ENCODE results near the gene TNRC6C. TPM values are rescaled to one million over a fixed set of nuclear protein-coding genes. Genes with fewer than 3 reads are reported as not detected.

Gene TNRC6C
- total and polyA plus RNA-seq, 9 of the 15 experiments (the other 6 are each of a cell fraction or from before 2014, with no cell fraction given) = 0.20 to 4.9 (median 2.3) TPM

DNA sequence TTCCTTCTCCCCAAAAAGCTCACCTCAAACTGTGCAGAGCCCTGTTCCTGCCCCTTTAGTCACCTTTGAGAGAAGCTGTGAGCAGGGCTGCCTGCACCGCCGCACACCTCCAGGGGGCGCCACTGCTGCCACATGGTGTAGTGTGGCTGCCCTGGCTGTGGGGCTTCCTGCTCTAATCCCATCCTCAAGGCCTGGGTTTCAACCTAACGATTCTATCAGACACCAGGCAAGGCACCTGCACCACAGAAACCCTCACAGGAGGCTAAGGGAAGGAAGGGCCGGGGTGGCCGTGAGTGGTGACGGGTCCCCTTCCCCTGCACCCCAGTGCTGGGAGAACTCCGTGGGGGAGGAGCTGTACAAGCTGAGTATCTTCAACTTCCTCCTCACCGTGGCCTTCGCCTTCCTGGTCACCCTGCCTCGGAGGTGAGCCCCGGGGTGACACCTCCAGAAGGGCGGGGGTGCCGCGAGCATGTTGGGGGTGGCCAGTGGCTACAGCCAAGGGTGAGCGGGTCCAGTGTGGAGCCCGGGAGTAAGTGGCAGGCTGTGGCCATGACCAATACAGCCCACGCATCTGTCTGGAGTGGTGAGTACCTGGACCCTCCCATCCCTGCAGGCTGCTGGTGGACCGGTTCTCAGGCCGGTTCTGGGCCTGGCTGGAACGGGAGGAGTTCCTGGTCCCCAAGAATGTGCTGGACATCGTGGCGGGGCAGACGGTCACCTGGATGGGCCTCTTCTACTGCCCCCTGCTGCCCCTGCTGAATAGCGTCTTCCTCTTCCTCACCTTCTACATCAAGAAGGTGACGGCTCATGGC, 179.1 kb downstream of the TNRC6C start (continued):
- TF ChIP-seq, protein P1, sequence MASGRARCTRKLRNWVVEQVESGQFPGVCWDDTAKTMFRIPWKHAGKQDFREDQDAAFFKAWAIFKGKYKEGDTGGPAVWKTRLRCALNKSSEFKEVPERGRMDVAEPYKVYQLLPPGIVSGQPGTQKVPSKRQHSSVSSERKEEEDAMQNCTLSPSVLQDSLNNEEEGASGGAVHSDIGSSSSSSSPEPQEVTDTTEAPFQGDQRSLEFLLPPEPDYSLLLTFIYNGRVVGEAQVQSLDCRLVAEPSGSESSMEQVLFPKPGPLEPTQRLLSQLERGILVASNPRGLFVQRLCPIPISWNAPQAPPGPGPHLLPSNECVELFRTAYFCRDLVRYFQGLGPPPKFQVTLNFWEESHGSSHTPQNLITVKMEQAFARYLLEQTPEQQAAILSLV (tag; IDR thresholded peaks at IDR 0.05) = no peak
- peak; percentile 48; the same call in 1 of the 2 replicates for TF ChIP-seq RB1 (IDR thresholded peaks at IDR 0.05; ENCODE audit: low read depth)
- TF ChIP-seq NCOR1 (IDR thresholded peaks at IDR 0.05) = no peak
- TF ChIP-seq BRF1 (IDR thresholded peaks at IDR 0.05; ENCODE audit: borderline replicate concordance, extremely low read depth, insufficient read length) = no peak
- peak; percentile 46; the same call in 1 of the 2 replicates for TF ChIP-seq NBN (IDR thresholded peaks at IDR 0.05; ENCODE audit: low read depth)
- TF ChIP-seq, protein P2, sequence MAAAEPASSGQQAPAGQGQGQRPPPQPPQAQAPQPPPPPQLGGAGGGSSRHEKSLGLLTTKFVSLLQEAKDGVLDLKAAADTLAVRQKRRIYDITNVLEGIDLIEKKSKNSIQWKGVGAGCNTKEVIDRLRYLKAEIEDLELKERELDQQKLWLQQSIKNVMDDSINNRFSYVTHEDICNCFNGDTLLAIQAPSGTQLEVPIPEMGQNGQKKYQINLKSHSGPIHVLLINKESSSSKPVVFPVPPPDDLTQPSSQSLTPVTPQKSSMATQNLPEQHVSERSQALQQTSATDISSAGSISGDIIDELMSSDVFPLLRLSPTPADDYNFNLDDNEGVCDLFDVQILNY (CRISPR knock-in tag; IDR thresholded peaks at IDR 0.05) = no peak
- TF ChIP-seq BRD9 (IDR thresholded peaks at IDR 0.05; ENCODE audit: low read depth, partially characterized antibody) = peak; percentile 25
- TF ChIP-seq, protein P3, sequence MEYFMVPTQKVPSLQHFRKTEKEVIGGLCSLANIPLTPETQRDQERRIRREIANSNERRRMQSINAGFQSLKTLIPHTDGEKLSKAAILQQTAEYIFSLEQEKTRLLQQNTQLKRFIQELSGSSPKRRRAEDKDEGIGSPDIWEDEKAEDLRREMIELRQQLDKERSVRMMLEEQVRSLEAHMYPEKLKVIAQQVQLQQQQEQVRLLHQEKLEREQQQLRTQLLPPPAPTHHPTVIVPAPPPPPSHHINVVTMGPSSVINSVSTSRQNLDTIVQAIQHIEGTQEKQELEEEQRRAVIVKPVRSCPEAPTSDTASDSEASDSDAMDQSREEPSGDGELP (CRISPR knock-in tag; IDR thresholded peaks at IDR 0.05; ENCODE audit: borderline replicate concordance) = peak; percentile 80
- TF ChIP-seq, protein P4, sequence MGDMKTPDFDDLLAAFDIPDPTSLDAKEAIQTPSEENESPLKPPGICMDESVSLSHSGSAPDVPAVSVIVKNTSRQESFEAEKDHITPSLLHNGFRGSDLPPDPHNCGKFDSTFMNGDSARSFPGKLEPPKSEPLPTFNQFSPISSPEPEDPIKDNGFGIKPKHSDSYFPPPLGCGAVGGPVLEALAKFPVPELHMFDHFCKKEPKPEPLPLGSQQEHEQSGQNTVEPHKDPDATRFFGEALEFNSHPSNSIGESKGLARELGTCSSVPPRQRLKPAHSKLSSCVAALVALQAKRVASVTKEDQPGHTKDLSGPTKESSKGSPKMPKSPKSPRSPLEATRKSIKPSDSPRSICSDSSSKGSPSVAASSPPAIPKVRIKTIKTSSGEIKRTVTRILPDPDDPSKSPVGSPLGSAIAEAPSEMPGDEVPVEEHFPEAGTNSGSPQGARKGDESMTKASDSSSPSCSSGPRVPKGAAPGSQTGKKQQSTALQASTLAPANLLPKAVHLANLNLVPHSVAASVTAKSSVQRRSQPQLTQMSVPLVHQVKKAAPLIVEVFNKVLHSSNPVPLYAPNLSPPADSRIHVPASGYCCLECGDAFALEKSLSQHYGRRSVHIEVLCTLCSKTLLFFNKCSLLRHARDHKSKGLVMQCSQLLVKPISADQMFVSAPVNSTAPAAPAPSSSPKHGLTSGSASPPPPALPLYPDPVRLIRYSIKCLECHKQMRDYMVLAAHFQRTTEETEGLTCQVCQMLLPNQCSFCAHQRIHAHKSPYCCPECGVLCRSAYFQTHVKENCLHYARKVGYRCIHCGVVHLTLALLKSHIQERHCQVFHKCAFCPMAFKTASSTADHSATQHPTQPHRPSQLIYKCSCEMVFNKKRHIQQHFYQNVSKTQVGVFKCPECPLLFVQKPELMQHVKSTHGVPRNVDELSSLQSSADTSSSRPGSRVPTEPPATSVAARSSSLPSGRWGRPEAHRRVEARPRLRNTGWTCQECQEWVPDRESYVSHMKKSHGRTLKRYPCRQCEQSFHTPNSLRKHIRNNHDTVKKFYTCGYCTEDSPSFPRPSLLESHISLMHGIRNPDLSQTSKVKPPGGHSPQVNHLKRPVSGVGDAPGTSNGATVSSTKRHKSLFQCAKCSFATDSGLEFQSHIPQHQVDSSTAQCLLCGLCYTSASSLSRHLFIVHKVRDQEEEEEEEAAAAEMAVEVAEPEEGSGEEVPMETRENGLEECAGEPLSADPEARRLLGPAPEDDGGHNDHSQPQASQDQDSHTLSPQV (IDR thresholded peaks at IDR 0.05) = peak; percentile 96
- TF ChIP-seq, protein P5, sequence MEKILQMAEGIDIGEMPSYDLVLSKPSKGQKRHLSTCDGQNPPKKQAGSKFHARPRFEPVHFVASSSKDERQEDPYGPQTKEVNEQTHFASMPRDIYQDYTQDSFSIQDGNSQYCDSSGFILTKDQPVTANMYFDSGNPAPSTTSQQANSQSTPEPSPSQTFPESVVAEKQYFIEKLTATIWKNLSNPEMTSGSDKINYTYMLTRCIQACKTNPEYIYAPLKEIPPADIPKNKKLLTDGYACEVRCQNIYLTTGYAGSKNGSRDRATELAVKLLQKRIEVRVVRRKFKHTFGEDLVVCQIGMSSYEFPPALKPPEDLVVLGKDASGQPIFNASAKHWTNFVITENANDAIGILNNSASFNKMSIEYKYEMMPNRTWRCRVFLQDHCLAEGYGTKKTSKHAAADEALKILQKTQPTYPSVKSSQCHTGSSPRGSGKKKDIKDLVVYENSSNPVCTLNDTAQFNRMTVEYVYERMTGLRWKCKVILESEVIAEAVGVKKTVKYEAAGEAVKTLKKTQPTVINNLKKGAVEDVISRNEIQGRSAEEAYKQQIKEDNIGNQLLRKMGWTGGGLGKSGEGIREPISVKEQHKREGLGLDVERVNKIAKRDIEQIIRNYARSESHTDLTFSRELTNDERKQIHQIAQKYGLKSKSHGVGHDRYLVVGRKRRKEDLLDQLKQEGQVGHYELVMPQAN (IDR thresholded peaks at IDR 0.05; ENCODE audit: borderline replicate concordance) = peak; percentile 78
- peak; percentile 74 for TF ChIP-seq RBFOX2 (IDR thresholded peaks at IDR 0.05; ENCODE audit: low read depth, low read length)
- no peak for TF ChIP-seq CEBPG (CRISPR knock-in tag; IDR thresholded peaks at IDR 0.05)
- no peak for TF ChIP-seq CEBPG (tag; conservative IDR thresholded peaks at IDR 0.05 in 1 of 2, IDR thresholded peaks at IDR 0.05 in 1 of 2)
- peak in 1 of 2 experiments; percentile 56; a peak in 3 of 4 replicates for TF ChIP-seq MAZ (CRISPR knock-in tag; conservative IDR thresholded peaks at IDR 0.05 in 1 of 2, IDR thresholded peaks at IDR 0.05 in 1 of 2)
- peak; percentile 38; the same call in 1 of the 2 replicates for TF ChIP-seq RNF2 (IDR thresholded peaks at IDR 0.05)
